H1 (cell line): ENCODE results near the gene SEMA3A.
"Not testable (repeated sequence)": the region's sequence is repeated elsewhere in the genome, so short reads cannot be mapped to it uniquely, and the experiment has no call there.

Source experiments
- CBX5 ChIP-seq: fragments of 300-800, 300-1000 bp; sonication (generic); IDR thresholded peaks from 2 replicates; pipeline ENCODE4 v1.7.1; 2016; ENCODE audit warnings: antibody characterized with exemption, low read length, low read depth
- POLR2A ChIP-seq, 2 experiments: IDR thresholded peaks; 1 replicate in 1 of 2; 2 replicates in 1 of 2; pipeline ENCODE4 v1.6.1; 2011; ENCODE audit warnings: low read depth in 2 of 2, low read length in 2 of 2, mild to moderate bottlenecking in 2 of 2; ENCODE audit errors: control extremely low read depth in 1 of 2
- TF ChIP-seq, protein P1 (sequence below), 3 experiments: IDR thresholded peaks; 1 replicate in 2 of 3; 2 replicates in 1 of 3; pipeline versions ENCODE4 v1.5.1 to v1.6.1; 2011; ENCODE audit warnings: low read length in 3 of 3, mild to moderate bottlenecking in 3 of 3, inconsistent platforms in 2 of 3, low read depth in 1 of 3, moderate library complexity in 1 of 3; ENCODE audit not compliant: insufficient read depth in 1 of 3; ENCODE audit errors: control extremely low read depth in 1 of 3

GRCh38 chr7:84150370-84150769, 44.2 kb downstream of the SEMA3A start:
- TF ChIP-seq, protein P1, sequence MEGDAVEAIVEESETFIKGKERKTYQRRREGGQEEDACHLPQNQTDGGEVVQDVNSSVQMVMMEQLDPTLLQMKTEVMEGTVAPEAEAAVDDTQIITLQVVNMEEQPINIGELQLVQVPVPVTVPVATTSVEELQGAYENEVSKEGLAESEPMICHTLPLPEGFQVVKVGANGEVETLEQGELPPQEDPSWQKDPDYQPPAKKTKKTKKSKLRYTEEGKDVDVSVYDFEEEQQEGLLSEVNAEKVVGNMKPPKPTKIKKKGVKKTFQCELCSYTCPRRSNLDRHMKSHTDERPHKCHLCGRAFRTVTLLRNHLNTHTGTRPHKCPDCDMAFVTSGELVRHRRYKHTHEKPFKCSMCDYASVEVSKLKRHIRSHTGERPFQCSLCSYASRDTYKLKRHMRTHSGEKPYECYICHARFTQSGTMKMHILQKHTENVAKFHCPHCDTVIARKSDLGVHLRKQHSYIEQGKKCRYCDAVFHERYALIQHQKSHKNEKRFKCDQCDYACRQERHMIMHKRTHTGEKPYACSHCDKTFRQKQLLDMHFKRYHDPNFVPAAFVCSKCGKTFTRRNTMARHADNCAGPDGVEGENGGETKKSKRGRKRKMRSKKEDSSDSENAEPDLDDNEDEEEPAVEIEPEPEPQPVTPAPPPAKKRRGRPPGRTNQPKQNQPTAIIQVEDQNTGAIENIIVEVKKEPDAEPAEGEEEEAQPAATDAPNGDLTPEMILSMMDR (IDR thresholded peaks at IDR 0.05; ENCODE audit: control extremely low read depth in 1 of 3, insufficient read depth in 1 of 3, low read depth in 1 of 3, low read length in 3 of 3), result not testable (repeated sequence)
- not testable (repeated sequence) for TF ChIP-seq POLR2A (IDR thresholded peaks at IDR 0.05; ENCODE audit: control extremely low read depth in 1 of 2, low read depth in 2 of 2, low read length in 2 of 2); CBX5
